ENCODE data around the gene F2R. TPM values are rescaled to one million over a fixed set of nuclear protein-coding genes. Genes with fewer than 3 reads are reported as not detected.

F2R gene
- total and polyA plus RNA-seq, 10 of the 15 experiments (the other 5 are each of a cell fraction or from before 2014, with no cell fraction given) = 1.8 to 75.4 (median 8.0) TPM

GRCh38 chr5:76673125-76673524, 42.8 kb upstream of the F2R start:
- DNase-seq (ENCODE audit: low read depth, low spot score) (no peak), ATAC-seq (no peak), FAIRE-seq (no peak)
- ChIA-PET POLR2A (no interaction called here), CTCF (interaction anchor here (0.6 to 2.4 kb wide), 7 partner anchors 9 to 926 kb away, joined by 3 to 9 read pairs (median 3); no protein-coding TSS in a partner anchor), SMC1A (ENCODE audit: uncharacterized antibody, unreplicated experiment) (interaction anchor here (0.7 to 1.8 kb wide), 4 partner anchors 11 to 36 kb away, joined by 3 to 7 read pairs (median 4); no protein-coding TSS in a partner anchor), RAD21 (ENCODE audit: unreplicated experiment) (no interaction called here)
- no peak overlapping the region for H3K4me2 ChIP-seq (ENCODE audit: control insufficient read depth, insufficient read depth)
- H3K79me2 ChIP-seq (ENCODE audit: control insufficient read depth, insufficient read depth, low read length) = no peaks in the 10 kb centered on the region
- H3K4me3 ChIP-seq = no peak overlapping the region
- H3K36me3 ChIP-seq (ENCODE audit: control insufficient read depth in 2 of 2, insufficient read depth in 2 of 2, low read length in 1 of 2) = peaks cover 0 to 7% of the 10 kb centered on the region in 2 experiments; a peak in 1 of 4 replicates
- in situ Hi-C loops (cut with MboI) = no loop called here
- H4K20me1 ChIP-seq (ENCODE audit: control insufficient read depth, insufficient read depth) = no peaks in the 10 kb centered on the region
- BruUV-seq (replicated peaks) = no TSS peak
- no peaks in the 10 kb centered on the region for H3K9me3 ChIP-seq (replicated peaks; ENCODE audit: control insufficient read depth, insufficient read depth, low read length)
- no peak overlapping the region for H2AFZ ChIP-seq (ENCODE audit: control insufficient read depth, low read depth, low read length)
- H3K27ac ChIP-seq (ENCODE audit: control insufficient read depth, insufficient read depth) = no peak overlapping the region
- no peaks in the 10 kb centered on the region for H3K27me3 ChIP-seq (replicated peaks in 1 of 2; ENCODE audit: control insufficient read depth in 2 of 2, insufficient read depth in 2 of 2, low read length in 1 of 2)
- intact Hi-C loops (cut with micrococcal nuclease; ENCODE audit: unreplicated experiment) = no loop called here
- H3K9ac ChIP-seq (ENCODE audit: control insufficient read depth, insufficient read depth, low read length) = no peak overlapping the region
- H3K4me1 ChIP-seq (ENCODE audit: control insufficient read depth, insufficient read depth, low read length) = no peaks in the 10 kb centered on the region
- TF ChIP-seq ZNF687 (IDR thresholded peaks at IDR 0.05) (no peak), STAT3 (IDR thresholded peaks at IDR 0.05; ENCODE audit: low read depth, low read length) (no peak), CUX1 (IDR thresholded peaks at IDR 0.05; ENCODE audit: insufficient replicate concordance, low read depth, low read length) (no peak), WRNIP1 (IDR thresholded peaks at IDR 0.05; ENCODE audit: borderline replicate concordance, low read depth, low read length) (no peak), MXI1 (IDR thresholded peaks at IDR 0.05; ENCODE audit: low read depth, low read length) (no peak), NRF1 (conservative IDR thresholded peaks at IDR 0.05; ENCODE audit: low read depth, low read length) (no peak), SRF (IDR thresholded peaks at IDR 0.05; ENCODE audit: low read depth in 2 of 2, low read length in 2 of 2) (no peak), JUND (IDR thresholded peaks at IDR 0.05; ENCODE audit: low read depth, low read length) (no peak), CBX3 (IDR thresholded peaks at IDR 0.05; ENCODE audit: borderline replicate concordance, low read depth) (no peak), RCOR1 (conservative IDR thresholded peaks at IDR 0.05; ENCODE audit: low read depth, low read length) (no peak), NFIC (IDR thresholded peaks at IDR 0.05; ENCODE audit: low read depth, low read length) (no peak), BCL3 (IDR thresholded peaks at IDR 0.05; ENCODE audit: borderline replicate concordance, insufficient read depth, low read depth, low read length, poor library complexity, severe bottlenecking) (no peak), PAX8 (IDR thresholded peaks at IDR 0.05) (no peak), NFYA (IDR thresholded peaks at IDR 0.05; ENCODE audit: borderline replicate concordance, low read depth, low read length) (no peak), DPF2 (IDR thresholded peaks at IDR 0.05) (no peak)
